K562 (cell line): Measurements from ENCODE around the gene NYAP2. TPM values are rescaled to one million over a fixed set of nuclear protein-coding genes. Genes with fewer than 3 reads are reported as not detected.
A peak's percentile ranks its signal among the peaks of the same experiment; 100 is the strongest.

Experiments used
- ATAC-seq: fragments of 200-7000 bp; cut with Tn5 transposase; 3 replicates; pipeline ENCODE4 v1.9.1; 2020; ENCODE audit warnings: moderate library complexity
- BruUV-seq: library from RNA; stranded (reverse); fragments of 400-500 nt; replicated peaks from 2 replicates; lab custom pipeline; 2021; lab: Mats Ljungman, UMichigan
- CTCF ChIA-PET: fragments of 300-600 bp; formaldehyde crosslinking; extraction: SDS; loops from one replicate; lab custom pipeline; 2021; ENCODE audit warnings: low intra/inter-chr PET ratio; lab: Yijun Ruan, JAX
- POLR2A ChIA-PET: fragments of 300-600, 350-650 bp; sonication (Branson Sonifier 250); formaldehyde crosslinking; extraction: SDS; loops from one replicate; lab custom pipeline; 2021; ENCODE audit warnings: antibody characterized with exemption, inconsistent platforms; lab: Yijun Ruan, JAX
- DNase-seq, 4 experiments: peaks; one replicate each; pipeline versions ENCODE4 v3.0.0 to v3.0.0-alpha.2; 2011 to 2018; ENCODE audit warnings: low spot score in 3 of 4, mixed read lengths in 3 of 4; ENCODE audit errors: extremely low read depth in 1 of 4
- FAIRE-seq: peaks from 2 replicates; lab custom pipeline; 2011; peaks lifted over from hg19 to GRCh38; lab: Jason Lieb, UNC
- H2AFZ ChIP-seq: 2 replicates; pipeline ENCODE4 v1.6.0; 2011; ENCODE audit warnings: low read depth, low read length, control low read depth, inconsistent platforms
- H3K27ac ChIP-seq: fragments of 200-600 bp; 3 replicates; pipeline ENCODE4 v1.8.0; 2011; ENCODE audit warnings: low read depth, mild to moderate bottlenecking, control low read depth, inconsistent platforms, low read length, moderate library complexity, mixed read lengths; ENCODE audit errors: extremely low read depth
- H3K27me3 ChIP-seq, 2 experiments: fragments of 300-600 bp in 1 of 2; 2 replicates in 1 of 2; 3 replicates in 1 of 2; pipeline versions ENCODE4 v1.6.0 to v1.8.0; 2011; ENCODE audit warnings: inconsistent platforms in 2 of 2, low read length in 2 of 2, mild to moderate bottlenecking in 1 of 2, mixed read lengths in 1 of 2, moderate library complexity in 1 of 2; ENCODE audit not compliant: control insufficient read depth in 2 of 2, insufficient read depth in 2 of 2
- H3K36me3 ChIP-seq: fragments of 300-600 bp; 3 replicates; pipeline ENCODE4 v1.8.0; 2011; ENCODE audit warnings: mild to moderate bottlenecking, low read length, inconsistent platforms; ENCODE audit not compliant: control insufficient read depth, insufficient read depth
- H3K4me1 ChIP-seq, 2 experiments: fragments of 200-600 bp in 1 of 2; replicated peaks in 1 of 2; 2 replicates in 1 of 2; 3 replicates in 1 of 2; pipeline versions ENCODE4 v1.5.1 to v1.8.0; 2011; ENCODE audit warnings: inconsistent platforms in 2 of 2, low read length in 2 of 2, mild to moderate bottlenecking in 1 of 2, mixed read lengths in 1 of 2, moderate library complexity in 1 of 2; ENCODE audit not compliant: control insufficient read depth in 2 of 2, insufficient read depth in 2 of 2
- H3K4me2 ChIP-seq: 2 replicates; pipeline ENCODE4 v1.6.1; 2011; ENCODE audit warnings: low read length, control low read depth, inconsistent platforms, mixed read lengths; ENCODE audit not compliant: insufficient read depth
- H3K4me3 ChIP-seq: fragments of 200-600 bp; sonication (generic), shearing (Covaris generic); 2 replicates; pipeline ENCODE4 v1.5.1; 2016; ENCODE audit warnings: control low read depth, inconsistent platforms
- H3K79me2 ChIP-seq: fragments of 200-600 bp; 3 replicates; pipeline ENCODE4 v1.8.0; 2011; ENCODE audit warnings: low read length, inconsistent platforms; ENCODE audit not compliant: control insufficient read depth, insufficient read depth
- H3K9ac ChIP-seq, 2 experiments: 2 replicates each; pipeline versions ENCODE4 v1.6.0 to v1.6.1; 2011; ENCODE audit warnings: low read depth in 2 of 2, low read length in 2 of 2, control low read depth in 1 of 2, inconsistent platforms in 1 of 2, mild to moderate bottlenecking in 1 of 2, mixed read lengths in 1 of 2; ENCODE audit not compliant: insufficient read depth in 1 of 2
- H3K9me1 ChIP-seq: one replicate; pipeline ENCODE4 v1.6.0; 2011; ENCODE audit warnings: inconsistent platforms, mild to moderate bottlenecking, low read length, moderate library complexity; ENCODE audit not compliant: control insufficient read depth, insufficient read depth
- H3K9me3 ChIP-seq: replicated peaks from 2 replicates; pipeline ENCODE4 v1.5.1; 2011; ENCODE audit warnings: low read depth, low read length, inconsistent platforms; ENCODE audit not compliant: control insufficient read depth, insufficient read depth
- H4K20me1 ChIP-seq: replicated peaks from 2 replicates; pipeline ENCODE4 v1.6.1; 2011; ENCODE audit warnings: low read length, inconsistent platforms, mixed read lengths; ENCODE audit not compliant: control insufficient read depth, insufficient read depth
- CREB5 ChIP-seq: fragments of 250-450 bp; sonication (Bioruptor Pico); IDR thresholded peaks from 2 replicates; pipeline ENCODE4 v1.5.0; 2020; ENCODE audit warnings: mild to moderate bottlenecking
- HNRNPL ChIP-seq: fragments of 200-400 bp; formaldehyde crosslinking; IDR thresholded peaks from 2 replicates; pipeline ENCODE4 v1.6.1; 2017; ENCODE audit warnings: low read depth, mild to moderate bottlenecking, low read length
- KDM2B ChIP-seq: fragments of 250-450 bp; sonication (Bioruptor Pico); IDR thresholded peaks from 2 replicates; pipeline ENCODE4 v1.8.0; 2021; ENCODE audit warnings: mild to moderate bottlenecking, moderate library complexity
- MCM2 ChIP-seq: fragments of 450-650 bp; IDR thresholded peaks from 2 replicates; pipeline ENCODE4 v1.6.1; 2017; ENCODE audit warnings: low read depth, mild to moderate bottlenecking
- MEF2A ChIP-seq: IDR thresholded peaks from 2 replicates; pipeline ENCODE4 v1.6.1; 2011; ENCODE audit warnings: low read depth, mild to moderate bottlenecking, low read length, moderate library complexity; ENCODE audit not compliant: control insufficient read depth
- MIER1 ChIP-seq: fragments of 450-650 bp; IDR thresholded peaks from 2 replicates; pipeline ENCODE4 v1.6.1; 2016; ENCODE audit warnings: antibody characterized with exemption, mild to moderate bottlenecking, low read depth
- SOX6 ChIP-seq: fragments of 450-650 bp; IDR thresholded peaks from 2 replicates; pipeline ENCODE4 v1.6.1; 2014; ENCODE audit warnings: mild to moderate bottlenecking
- WHSC1 ChIP-seq: IDR thresholded peaks from one replicate; pipeline ENCODE4 v1.6.1; 2012; ENCODE audit warnings: low read length, control low read depth, inconsistent platforms
- ZNF277 ChIP-seq: fragments of 250-450 bp; sonication (Bioruptor Pico); IDR thresholded peaks from 2 replicates; pipeline ENCODE4 v1.8.0; 2022; ENCODE audit warnings: inconsistent platforms, mild to moderate bottlenecking, moderate library complexity, borderline replicate concordance
- WGBS: fragments of 100-300 bp; shearing (Covaris generic); methylation state at CpG from one replicate; pipeline ENCODE4 v1.1.6; 2016; ENCODE audit warnings: low coverage, mixed read lengths; ENCODE audit not compliant: insufficient coverage; ENCODE audit errors: missing lambda C conversion rate; 5-methylcytosine and 5-hydroxymethylcytosine counted together
- in situ Hi-C: fragments of 300-500 bp; cut with MboI; formaldehyde crosslinking; loops from 4 replicates; pipeline ENCODE4 v1.15.0; 2018; ENCODE audit warnings: inconsistent platforms, mixed read lengths
- intact Hi-C: fragments of 100-400 bp; cut with micrococcal nuclease; formaldehyde crosslinking; loops from 2 replicates; pipeline ENCODE4 v1.14.2; 2022
- polyA plus RNA-seq, 8 experiments: library from polyadenylated mRNA; depleted of rRNA in 4 of 8; stranded (reverse) in 5 of 8; unstranded in 3 of 8; fragments of >200 nt; fragmentation: Nextera tagmentation in 2 of 8; fragmentation: Illumina TruSeq in 1 of 8; extraction: Ambion mirVana in 2 of 8; extraction: Trizol in 1 of 8; gene quantifications; 2 replicates each; pipeline versions ENCODE4 v1.2.1 to v1.2.3, GENCODE V29; 2011 to 2014; ENCODE audit warnings: inconsistent platforms in 1 of 8, missing spikeins in 1 of 8
- total RNA-seq, 7 experiments: library from RNA; depleted of rRNA in 6 of 7; stranded (reverse); fragments of >200 nt in 6 of 7; fragmentation: Illumina TruSeq in 2 of 7; extraction: Trizol in 2 of 7; gene quantifications; 2 replicates each; pipeline versions ENCODE4 v1.2.1 to v1.2.3, GENCODE V29; 2011 to 2021; ENCODE audit warnings: low replicate concordance in 1 of 7
- TF ChIP-seq, protein P1 (sequence below), 2 experiments: IDR thresholded peaks in 1 of 2; conservative IDR thresholded peaks in 1 of 2; 2 replicates each; pipeline ENCODE4 v1.6.1; 2016; ENCODE audit warnings: low read depth in 2 of 2, mild to moderate bottlenecking in 1 of 2, missing compliant biosample characterization in 1 of 2, missing genetic modification characterization in 1 of 2, moderate library complexity in 1 of 2
- TF ChIP-seq, protein P2 (sequence below), 3 experiments: IDR thresholded peaks in 2 of 3; conservative IDR thresholded peaks in 1 of 3; 2 replicates each; pipeline ENCODE4 v1.5.1; 2011 to 2012; ENCODE audit warnings: low read length in 3 of 3, mild to moderate bottlenecking in 3 of 3, control low read depth in 2 of 3, improper control_type of control experiment in 1 of 3, inconsistent platforms in 1 of 3, low read depth in 1 of 3, mixed read lengths in 1 of 3, moderate library complexity in 1 of 3; ENCODE audit not compliant: insufficient read depth in 2 of 3

Gene NYAP2
- total and polyA plus RNA-seq, 9 of the 15 experiments (the other 6 are each of a cell fraction or from before 2014, with no cell fraction given), result 0.03 to 0.04 (median 0.04) TPM; not detected in 3

GRCh38 chr2:225668606-225669266 lies 269.2 kb downstream of the NYAP2 start:
- H3K4me3 ChIP-seq, result no peak overlapping the region
- H3K36me3 ChIP-seq, result no peaks in the 10 kb centered on the region
- 13% methylated on average over 2 of the region's 2 CpGs for WGBS
- no peak overlapping the region for H3K9ac ChIP-seq
- no peaks in the 10 kb centered on the region for H3K79me2 ChIP-seq
- ATAC-seq (peak; percentile 78), DNase-seq (peak; percentile 14 to 47 (median 20)), FAIRE-seq (peak; percentile 32)
- no peak overlapping the region for H2AFZ ChIP-seq
- H4K20me1 ChIP-seq, result no peaks in the 10 kb centered on the region
- in situ Hi-C loops (loop anchor here (5.0 to 25.0 kb wide), 2 partner anchors 1144 to 1429 kb away; no protein-coding TSS in a partner anchor), intact Hi-C loops (loop anchor here (5.0 kb wide), 1 partner anchor 1569 kb away; no protein-coding TSS in a partner anchor)
- no peaks in the 10 kb centered on the region for H3K4me1 ChIP-seq
- H3K27me3 ChIP-seq, result no peaks in the 10 kb centered on the region
- POLR2A ChIA-PET, result no interaction called here
- H3K9me3 ChIP-seq, result no peaks in the 10 kb centered on the region
- no peak overlapping the region for H3K27ac ChIP-seq
- no peaks in the 10 kb centered on the region for H3K9me1 ChIP-seq
- H3K4me2 ChIP-seq, result no peak overlapping the region
- CTCF ChIA-PET, result interaction anchor here (0.6 to 1.2 kb wide), 5 partner anchors 1131 to 1569 kb away, joined by 3 to 7 read pairs (median 3); no protein-coding TSS in a partner anchor
- no TSS peak for BruUV-seq
- TF ChIP-seq, protein P1, sequence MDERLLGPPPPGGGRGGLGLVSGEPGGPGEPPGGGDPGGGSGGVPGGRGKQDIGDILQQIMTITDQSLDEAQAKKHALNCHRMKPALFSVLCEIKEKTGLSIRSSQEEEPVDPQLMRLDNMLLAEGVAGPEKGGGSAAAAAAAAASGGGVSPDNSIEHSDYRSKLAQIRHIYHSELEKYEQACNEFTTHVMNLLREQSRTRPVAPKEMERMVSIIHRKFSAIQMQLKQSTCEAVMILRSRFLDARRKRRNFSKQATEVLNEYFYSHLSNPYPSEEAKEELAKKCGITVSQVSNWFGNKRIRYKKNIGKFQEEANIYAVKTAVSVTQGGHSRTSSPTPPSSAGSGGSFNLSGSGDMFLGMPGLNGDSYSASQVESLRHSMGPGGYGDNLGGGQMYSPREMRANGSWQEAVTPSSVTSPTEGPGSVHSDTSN (CRISPR knock-in tag; IDR thresholded peaks at IDR 0.05; ENCODE audit: low read depth), result no peak
- TF ChIP-seq, protein P1 (tag; conservative IDR thresholded peaks at IDR 0.05; ENCODE audit: low read depth), result no peak
- no peak for TF ChIP-seq WHSC1
- no peak for TF ChIP-seq KDM2B (CRISPR knock-in tag)
- no peak for TF ChIP-seq MCM2
- TF ChIP-seq MIER1, result no peak
- TF ChIP-seq CREB5 (CRISPR knock-in tag), result no peak
- TF ChIP-seq, protein P2, sequence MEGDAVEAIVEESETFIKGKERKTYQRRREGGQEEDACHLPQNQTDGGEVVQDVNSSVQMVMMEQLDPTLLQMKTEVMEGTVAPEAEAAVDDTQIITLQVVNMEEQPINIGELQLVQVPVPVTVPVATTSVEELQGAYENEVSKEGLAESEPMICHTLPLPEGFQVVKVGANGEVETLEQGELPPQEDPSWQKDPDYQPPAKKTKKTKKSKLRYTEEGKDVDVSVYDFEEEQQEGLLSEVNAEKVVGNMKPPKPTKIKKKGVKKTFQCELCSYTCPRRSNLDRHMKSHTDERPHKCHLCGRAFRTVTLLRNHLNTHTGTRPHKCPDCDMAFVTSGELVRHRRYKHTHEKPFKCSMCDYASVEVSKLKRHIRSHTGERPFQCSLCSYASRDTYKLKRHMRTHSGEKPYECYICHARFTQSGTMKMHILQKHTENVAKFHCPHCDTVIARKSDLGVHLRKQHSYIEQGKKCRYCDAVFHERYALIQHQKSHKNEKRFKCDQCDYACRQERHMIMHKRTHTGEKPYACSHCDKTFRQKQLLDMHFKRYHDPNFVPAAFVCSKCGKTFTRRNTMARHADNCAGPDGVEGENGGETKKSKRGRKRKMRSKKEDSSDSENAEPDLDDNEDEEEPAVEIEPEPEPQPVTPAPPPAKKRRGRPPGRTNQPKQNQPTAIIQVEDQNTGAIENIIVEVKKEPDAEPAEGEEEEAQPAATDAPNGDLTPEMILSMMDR (IDR thresholded peaks at IDR 0.05 in 2 of 3, conservative IDR thresholded peaks at IDR 0.05 in 1 of 3; ENCODE audit: insufficient read depth in 2 of 3, low read depth in 1 of 3, low read length in 3 of 3), result peak; percentile 33 to 57 (median 56); a peak in 4 of 6 replicates
- TF ChIP-seq ZNF277, result no peak
- no peak for TF ChIP-seq HNRNPL
- no peak for TF ChIP-seq MEF2A
- TF ChIP-seq SOX6, result no peak
